CD14-positive monocyte (primary cell): ENCODE results near the gene BCS1L. TPM values are rescaled to one million over a fixed set of nuclear protein-coding genes. Genes with fewer than 3 reads are reported as not detected.

Experiments used
- DNase-seq, 3 donors: peaks; one replicate each; pipeline ENCODE4 v3.0.0-alpha.2; 2011 to 2022
- H2AFZ ChIP-seq: 2 replicates; pipeline ENCODE4 v1.6.0; 2012; ENCODE audit warnings: mild to moderate bottlenecking, low read depth, low read length, inconsistent platforms; ENCODE audit not compliant: insufficient read depth, poor library complexity, severe bottlenecking
- H3K27ac ChIP-seq, 2 donors: 1 replicate in 1 of 2; 2 replicates in 1 of 2; pipeline ENCODE4 v1.5.1; 2012 to 2013; ENCODE audit warnings: low read length in 2 of 2, control low read depth in 1 of 2, inconsistent platforms in 1 of 2, low read depth in 1 of 2, mild to moderate bottlenecking in 1 of 2
- H3K27me3 ChIP-seq, 2 donors: one replicate each; pipeline versions ENCODE4 v1.6.0 to v1.6.1; 2011 to 2013; ENCODE audit warnings: low read length in 2 of 2; ENCODE audit not compliant: control insufficient read depth in 2 of 2, insufficient read depth in 2 of 2
- H3K36me3 ChIP-seq, 2 donors: replicated peaks in 1 of 2; 1 replicate in 1 of 2; 2 replicates in 1 of 2; pipeline versions ENCODE4 v1.5.1 to v1.6.1; 2012 to 2013; ENCODE audit warnings: low read length in 2 of 2, control low read depth in 1 of 2, inconsistent platforms in 1 of 2, mild to moderate bottlenecking in 1 of 2; ENCODE audit not compliant: insufficient read depth in 2 of 2, control insufficient read depth in 1 of 2
- H3K4me1 ChIP-seq, 2 donors: 1 replicate in 1 of 2; 2 replicates in 1 of 2; pipeline versions ENCODE4 v1.5.1 to v1.6.1; 2012 to 2013; ENCODE audit warnings: low read length in 2 of 2, control low read depth in 1 of 2, inconsistent platforms in 1 of 2, mild to moderate bottlenecking in 1 of 2, moderate library complexity in 1 of 2; ENCODE audit not compliant: insufficient read depth in 2 of 2, control insufficient read depth in 1 of 2
- H3K4me2 ChIP-seq: replicated peaks from 2 replicates; pipeline ENCODE3; 2012; ENCODE audit warnings: low read length, moderate library complexity, mild to moderate bottlenecking; ENCODE audit not compliant: poor library complexity, severe bottlenecking; ENCODE audit errors: extremely low read depth
- H3K4me3 ChIP-seq, 3 experiments: fragments of 200-600 bp in 1 of 3; sonication (generic) in 1 of 3; replicated peaks in 1 of 3; 1 replicate in 2 of 3; 2 replicates in 1 of 3; pipeline ENCODE4 v1.5.1; 2011 to 2013; ENCODE audit warnings: low read length in 3 of 3, mild to moderate bottlenecking in 3 of 3, control low read depth in 2 of 3, low read depth in 2 of 3, inconsistent platforms in 1 of 3, moderate library complexity in 1 of 3
- H3K79me2 ChIP-seq: 2 replicates; pipeline ENCODE4 v1.6.0; 2012; ENCODE audit warnings: mild to moderate bottlenecking, control low read depth, inconsistent platforms, low read length, moderate library complexity; ENCODE audit not compliant: insufficient read depth
- H3K9ac ChIP-seq: 2 replicates; pipeline ENCODE4 v1.6.0; 2017; ENCODE audit warnings: low read length, mild to moderate bottlenecking; ENCODE audit not compliant: insufficient read depth, poor library complexity, severe bottlenecking
- H3K9me3 ChIP-seq, 2 donors: replicated peaks in 1 of 2; 1 replicate in 1 of 2; 2 replicates in 1 of 2; pipeline versions ENCODE4 v1.5.1 to v1.6.1; 2012 to 2013; ENCODE audit warnings: low read length in 2 of 2, control low read depth in 1 of 2; ENCODE audit not compliant: control insufficient read depth in 1 of 2, insufficient read depth in 1 of 2
- H4K20me1 ChIP-seq: 2 replicates; pipeline ENCODE4 v1.6.0; 2012; ENCODE audit warnings: mild to moderate bottlenecking, low read length, control low read depth, moderate library complexity; ENCODE audit not compliant: insufficient read depth
- H3K27ac Mint-ChIP-seq, 7 donors: one replicate each; pipeline ENCODE4 v1.8.0; 2020; ENCODE audit warnings: mild to moderate bottlenecking in 7 of 7, mixed read lengths in 7 of 7, moderate library complexity in 6 of 7, inconsistent platforms in 2 of 7
- H3K27me3 Mint-ChIP-seq, 3 donors: one replicate each; pipeline ENCODE4 v1.8.0; 2021 to 2022; ENCODE audit warnings: low read depth in 3 of 3, mild to moderate bottlenecking in 3 of 3, mixed read lengths in 3 of 3, moderate library complexity in 3 of 3, inconsistent platforms in 1 of 3
- H3K36me3 Mint-ChIP-seq, 2 donors: one replicate each; pipeline ENCODE4 v1.8.0; 2020; ENCODE audit warnings: mixed read lengths in 2 of 2, inconsistent platforms in 1 of 2, mild to moderate bottlenecking in 1 of 2
- H3K4me1 Mint-ChIP-seq: one replicate; pipeline ENCODE4 v1.8.0; 2020; ENCODE audit warnings: mild to moderate bottlenecking, mixed read lengths
- H3K4me3 Mint-ChIP-seq, 2 donors: one replicate each; pipeline ENCODE4 v1.8.0; 2020; ENCODE audit warnings: mild to moderate bottlenecking in 2 of 2, mixed read lengths in 2 of 2, moderate library complexity in 1 of 2
- H3K9me3 Mint-ChIP-seq, 7 donors: one replicate each; pipeline ENCODE4 v1.8.0; 2020 to 2022; ENCODE audit warnings: mixed read lengths in 7 of 7, mild to moderate bottlenecking in 6 of 7, moderate library complexity in 6 of 7, inconsistent platforms in 2 of 7
- CTCF ChIP-seq: fragments of 200-600 bp; IDR thresholded peaks from one replicate; pipeline ENCODE4 v1.8.0; 2022; ENCODE audit warnings: antibody characterized with exemption, mild to moderate bottlenecking
- WGBS: methylation state at CpG from one replicate; pipeline ENCODE4 v1.1.5; 2013; ENCODE audit warnings: missing lambda C conversion rate; ENCODE audit not compliant: insufficient coverage; 5-methylcytosine and 5-hydroxymethylcytosine counted together
- intact Hi-C, 2 donors: fragments of 100-400 bp; cut with micrococcal nuclease; formaldehyde crosslinking; loops; one replicate each; pipeline versions ENCODE4 v1.15.0 to v1.15.1; 2023
- polyA plus RNA-seq, 3 donors: library from polyadenylated mRNA; depleted of rRNA in 1 of 3; unstranded in 2 of 3; stranded (reverse) in 1 of 3; fragments of 300-500 nt in 2 of 3; fragments of >200 nt in 1 of 3; fragmentation: Illumina TruSeq in 2 of 3; gene quantifications; 1 replicate in 2 of 3; 2 replicates in 1 of 3; pipeline ENCODE4 v1.2.3, GENCODE V29; 2012 to 2021

Gene BCS1L
- polyA plus RNA-seq, 3 donors, result 10.5 to 42.9 (median 12.3) TPM

- Mint-ChIP-seq H3K27ac (no peak overlapping the region), H3K27me3 (no peaks in the 10 kb centered on the region), H3K4me3 (no peak overlapping the region), H3K36me3 (peaks cover 87 to 100% of the 10 kb centered on the region in 2 donors), H3K4me1 (no peaks in the 10 kb centered on the region), H3K9me3 (no peaks in the 10 kb centered on the region)
- H2AFZ ChIP-seq, result no peak overlapping the region
- H3K27ac ChIP-seq, result no peak overlapping the region
- no peak overlapping the region for H3K9ac ChIP-seq
- TF ChIP-seq CTCF, result peak; percentile 86
- H4K20me1 ChIP-seq, result peaks cover 5% of the 10 kb centered on the region
- no peak overlapping the region for H3K4me2 ChIP-seq
- H3K4me3 ChIP-seq, result no peak overlapping the region
- DNase-seq, result peak; percentile 30 to 50 (median 35)
- no peaks in the 10 kb centered on the region for H3K79me2 ChIP-seq
- H3K27me3 ChIP-seq, result no peaks in the 10 kb centered on the region
- intact Hi-C loops, result no loop called here
- WGBS, result 96% methylated on average over 3 of the region's 9 CpGs
- H3K36me3 ChIP-seq, result peaks cover 84 to 99% of the 10 kb centered on the region in 2 donors
- H3K4me1 ChIP-seq, result no peaks in the 10 kb centered on the region
- no peaks in the 10 kb centered on the region for H3K9me3 ChIP-seq
These were observed 11.2 kb upstream of the BCS1L start for GRCh38 chr2:218648088-218648786.

GRCh38 chr2:218648787-218649100, 10.7 kb upstream of the BCS1L start:
- Mint-ChIP-seq H3K27me3 (no peaks in the 10 kb centered on the region), H3K9me3 (no peaks in the 10 kb centered on the region), H3K27ac (no peak overlapping the region), H3K4me3 (no peak overlapping the region), H3K36me3 (peaks cover 87 to 100% of the 10 kb centered on the region in 2 donors), H3K4me1 (no peaks in the 10 kb centered on the region)
- H3K4me1 ChIP-seq, result no peaks in the 10 kb centered on the region
- no peak overlapping the region for H2AFZ ChIP-seq
- no peaks in the 10 kb centered on the region for H3K27me3 ChIP-seq
- H3K79me2 ChIP-seq, result no peaks in the 10 kb centered on the region
- no peak overlapping the region for H3K27ac ChIP-seq
- TF ChIP-seq CTCF, result peak; percentile 40
- WGBS, result 95% methylated on average over 10 of the region's 11 CpGs
- H3K4me2 ChIP-seq, result no peak overlapping the region
- H4K20me1 ChIP-seq, result peaks cover 5% of the 10 kb centered on the region
- H3K9ac ChIP-seq, result no peak overlapping the region
- H3K36me3 ChIP-seq, result peaks cover 83 to 99% of the 10 kb centered on the region in 2 donors
- intact Hi-C loops, result no loop called here
- no peak for DNase-seq
- no peaks in the 10 kb centered on the region for H3K9me3 ChIP-seq
- H3K4me3 ChIP-seq, result no peak overlapping the region
